Activated B cell treated with CpG ODN at 0.5 μM for 24 hours (primary cell): ENCODE measurements around the gene PLCH2. TPM values are rescaled to one million over a fixed set of nuclear protein-coding genes. Genes with fewer than 3 reads are reported as not detected.

Experiments used
- ATAC-seq: fragments of 200-7000 bp; cut with Tn5 transposase; one replicate; pipeline ENCODE4 v1.10.0; 2021; ENCODE audit warnings: low read depth, mild to moderate bottlenecking, moderate library complexity
- CTCF ChIA-PET: fragments of 350-600 bp; sonication (Branson Sonifier 250); formaldehyde crosslinking; loops from one replicate; lab custom pipeline; 2021; ENCODE audit warnings: antibody characterized with exemption; lab: Charles Lee
- POLR2A ChIA-PET: fragments of 350-600 bp; sonication (Branson Sonifier 250); formaldehyde crosslinking; loops from one replicate; lab custom pipeline; 2021; ENCODE audit warnings: antibody characterized with exemption; lab: Charles Lee
- DNase-seq: peaks from one replicate; pipeline ENCODE4 v3.0.0; 2022
- H3K27ac Mint-ChIP-seq: one replicate; pipeline ENCODE4 v1.8.0; 2020; ENCODE audit warnings: mixed read lengths
- H3K27me3 Mint-ChIP-seq: one replicate; pipeline ENCODE4 v1.8.0; 2021; ENCODE audit warnings: mixed read lengths
- H3K36me3 Mint-ChIP-seq: one replicate; pipeline ENCODE4 v1.8.0; 2021; ENCODE audit warnings: low read depth, mixed read lengths
- H3K4me1 Mint-ChIP-seq: one replicate; pipeline ENCODE4 v1.8.0; 2021; ENCODE audit warnings: mixed read lengths
- H3K4me3 Mint-ChIP-seq: one replicate; pipeline ENCODE4 v1.8.0; 2020; ENCODE audit warnings: mild to moderate bottlenecking, mixed read lengths
- H3K9me3 Mint-ChIP-seq: one replicate; pipeline ENCODE4 v1.8.0; 2020; ENCODE audit warnings: mixed read lengths
- CTCF ChIP-seq: fragments of 200-600 bp; IDR thresholded peaks from one replicate; pipeline ENCODE4 v1.8.0; 2022; ENCODE audit warnings: antibody characterized with exemption, mild to moderate bottlenecking
- intact Hi-C: fragments of 100-400 bp; cut with micrococcal nuclease; formaldehyde crosslinking; loops from one replicate; pipeline ENCODE4 v1.15.1; 2024
- total RNA-seq: library from RNA; stranded (reverse); gene quantifications from 2 replicates; pipeline ENCODE4 v1.2.3, GENCODE V29; 2022

Gene PLCH2
- total RNA-seq, 1 donor from 2014 or later, result 6.1 TPM

GRCh38 chr1:2544875-2545640 is 69.0 kb downstream of the PLCH2 start:
- TF ChIP-seq CTCF, result no peak
- Mint-ChIP-seq H3K27ac (no peak overlapping the region), H3K27me3 (peaks cover 6% of the 10 kb centered on the region), H3K4me1 (peaks cover 31% of the 10 kb centered on the region), H3K36me3 (no peaks in the 10 kb centered on the region), H3K4me3 (no peak overlapping the region), H3K9me3 (no peaks in the 10 kb centered on the region)
- ChIA-PET POLR2A (interaction anchor here (0.6 to 8.0 kb wide), 12 partner anchors 11 to 356 kb away, joined by 3 to 209 read pairs (median 19); partner anchors contain the start of genes FAAP20, HES5, MORN1 and PANK4), CTCF (interaction anchor here (1.6 kb wide), 1 partner anchor 41 kb away, joined by 6 read pairs; the partner anchor contains the start of gene PRXL2B)
- intact Hi-C loops, result loop anchor here (5.0 kb wide), 2 partner anchors 233 to 877 kb away; no protein-coding TSS in a partner anchor
- no peak for DNase-seq
- ATAC-seq, result no peak

- peak overlapping the region; percentile 87 for H3K4me3 Mint-ChIP-seq
- ATAC-seq, result peak; percentile 51
- H3K36me3 Mint-ChIP-seq, result no peaks in the 10 kb centered on the region
- POLR2A ChIA-PET, result interaction anchor here (0.6 to 8.0 kb wide), 18 partner anchors 11 to 1518 kb away, joined by 3 to 209 read pairs (median 9); partner anchors contain the start of genes FAAP20, HES5, MORN1 and PANK4
- CTCF ChIA-PET, result interaction anchor here (1.6 to 3.1 kb wide), 3 partner anchors 39 to 351 kb away, joined by 6 to 13 read pairs (median 12); partner anchors contain the start of genes FAAP20 and PRXL2B
- H3K27ac Mint-ChIP-seq, result peak overlapping the region; percentile 50
- peak; percentile 82 for DNase-seq
- no peak for TF ChIP-seq CTCF
- peaks cover 39% of the 10 kb centered on the region for H3K4me1 Mint-ChIP-seq
- no peaks in the 10 kb centered on the region for H3K9me3 Mint-ChIP-seq
- H3K27me3 Mint-ChIP-seq, result peaks cover 6% of the 10 kb centered on the region
- intact Hi-C loops, result loop anchor here (5.0 kb wide), 2 partner anchors 234 to 876 kb away; no protein-coding TSS in a partner anchor
Observed at GRCh38 chr1:2545754-2546514, 69.8 kb downstream of the PLCH2 start.

GRCh38 chr1:2546515-2547209 is 70.6 kb downstream of the PLCH2 start:
- H3K4me1 Mint-ChIP-seq, result peaks cover 42% of the 10 kb centered on the region
- H3K9me3 Mint-ChIP-seq, result no peaks in the 10 kb centered on the region
- no peaks in the 10 kb centered on the region for H3K36me3 Mint-ChIP-seq
- peak overlapping the region; percentile 96 for H3K27ac Mint-ChIP-seq
- intact Hi-C loops, result loop anchor here (5.0 kb wide), 2 partner anchors 234 to 876 kb away; no protein-coding TSS in a partner anchor
- POLR2A ChIA-PET, result interaction anchor here (0.6 to 8.0 kb wide), 21 partner anchors 10 to 502 kb away, joined by 3 to 209 read pairs (median 6); partner anchors contain the start of genes FAAP20, HES5, MORN1 and PANK4
- no peak for TF ChIP-seq CTCF
- ATAC-seq (peak; percentile 30), DNase-seq (peak; percentile 66)
- CTCF ChIA-PET, result interaction anchor here (0.7 to 3.1 kb wide), 10 partner anchors 9 to 450 kb away, joined by 3 to 21 read pairs (median 6); partner anchors contain the start of genes FAAP20, HES5, PANK4 and PEX10
- H3K4me3 Mint-ChIP-seq, result peak overlapping the region; percentile 87
- peaks cover 5% of the 10 kb centered on the region for H3K27me3 Mint-ChIP-seq

- DNase-seq, result peak; percentile 55
- ChIA-PET CTCF (interaction anchor here (0.6 to 3.1 kb wide), 15 partner anchors 8 to 451 kb away, joined by 3 to 21 read pairs (median 4); partner anchors contain the start of genes FAAP20, HES5, PANK4 and PEX10), POLR2A (interaction anchor here (0.6 to 8.0 kb wide), 16 partner anchors 9 to 503 kb away, joined by 3 to 209 read pairs (median 10); partner anchors contain the start of genes FAAP20, HES5, MORN1 and PANK4)
- H3K9me3 Mint-ChIP-seq, result no peaks in the 10 kb centered on the region
- peak; percentile 23 for ATAC-seq
- intact Hi-C loops, result loop anchor here (1.0 to 5.0 kb wide), 11 partner anchors 9 to 875 kb away; partner anchors contain the start of genes MORN1, PANK4, PRXL2B and RER1
- H3K4me1 Mint-ChIP-seq, result peaks cover 42% of the 10 kb centered on the region
- H3K4me3 Mint-ChIP-seq, result peak overlapping the region; percentile 87
- peaks cover 1% of the 10 kb centered on the region for H3K27me3 Mint-ChIP-seq
- H3K27ac Mint-ChIP-seq, result peak overlapping the region; percentile 96
- TF ChIP-seq CTCF, result no peak
- H3K36me3 Mint-ChIP-seq, result no peaks in the 10 kb centered on the region
Observed at GRCh38 chr1:2547210-2548067, 71.3 kb downstream of the PLCH2 start.
